SJCRH30 (cell line): ENCODE results near the gene TNIP1. TPM values are rescaled to one million over a fixed set of nuclear protein-coding genes. Genes with fewer than 3 reads are reported as not detected.

ENCODE experiments used
- DNase-seq, 2 experiments: peaks; one replicate each; pipeline ENCODE4 v3.0.0-alpha.2; 2015 to 2020
- H3K27ac ChIP-seq: fragments of 250-450 bp; sonication (Bioruptor Pico); 2 replicates; pipeline ENCODE4 v1.5.1; 2020; ENCODE audit warnings: mild to moderate bottlenecking, moderate library complexity
- H3K27me3 ChIP-seq: fragments of 250-450 bp; sonication (Bioruptor Pico); 2 replicates; pipeline ENCODE4 v1.5.1; 2020; ENCODE audit warnings: mild to moderate bottlenecking, moderate library complexity
- H3K36me3 ChIP-seq: fragments of 250-450 bp; sonication (Bioruptor Pico); 2 replicates; pipeline ENCODE4 v1.5.1; 2020; ENCODE audit warnings: mild to moderate bottlenecking, moderate library complexity
- H3K4me1 ChIP-seq: fragments of 250-450 bp; sonication (Bioruptor Pico); 2 replicates; pipeline ENCODE4 v1.5.1; 2020; ENCODE audit warnings: mild to moderate bottlenecking, moderate library complexity
- H3K4me3 ChIP-seq: fragments of 250-450 bp; sonication (Bioruptor Pico); 2 replicates; pipeline ENCODE4 v1.5.1; 2020; ENCODE audit warnings: mild to moderate bottlenecking, moderate library complexity
- H3K9me3 ChIP-seq: fragments of 250-450 bp; sonication (Bioruptor Pico); replicated peaks from 2 replicates; pipeline ENCODE4 v1.5.1; 2020; ENCODE audit warnings: mild to moderate bottlenecking, moderate library complexity
- total RNA-seq: library from RNA; depleted of rRNA; stranded (reverse); fragments of >200 nt; shearing (Covaris generic); gene quantifications from 2 replicates; pipeline ENCODE4 v1.2.3, GENCODE V29; 2014; rRNA removed

Gene TNIP1, protein sequence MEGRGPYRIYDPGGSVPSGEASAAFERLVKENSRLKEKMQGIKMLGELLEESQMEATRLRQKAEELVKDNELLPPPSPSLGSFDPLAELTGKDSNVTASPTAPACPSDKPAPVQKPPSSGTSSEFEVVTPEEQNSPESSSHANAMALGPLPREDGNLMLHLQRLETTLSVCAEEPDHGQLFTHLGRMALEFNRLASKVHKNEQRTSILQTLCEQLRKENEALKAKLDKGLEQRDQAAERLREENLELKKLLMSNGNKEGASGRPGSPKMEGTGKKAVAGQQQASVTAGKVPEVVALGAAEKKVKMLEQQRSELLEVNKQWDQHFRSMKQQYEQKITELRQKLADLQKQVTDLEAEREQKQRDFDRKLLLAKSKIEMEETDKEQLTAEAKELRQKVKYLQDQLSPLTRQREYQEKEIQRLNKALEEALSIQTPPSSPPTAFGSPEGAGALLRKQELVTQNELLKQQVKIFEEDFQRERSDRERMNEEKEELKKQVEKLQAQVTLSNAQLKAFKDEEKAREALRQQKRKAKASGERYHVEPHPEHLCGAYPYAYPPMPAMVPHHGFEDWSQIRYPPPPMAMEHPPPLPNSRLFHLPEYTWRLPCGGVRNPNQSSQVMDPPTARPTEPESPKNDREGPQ
- 56.3 and 57.4 TPM in 2 replicates for total RNA-seq

DNA sequence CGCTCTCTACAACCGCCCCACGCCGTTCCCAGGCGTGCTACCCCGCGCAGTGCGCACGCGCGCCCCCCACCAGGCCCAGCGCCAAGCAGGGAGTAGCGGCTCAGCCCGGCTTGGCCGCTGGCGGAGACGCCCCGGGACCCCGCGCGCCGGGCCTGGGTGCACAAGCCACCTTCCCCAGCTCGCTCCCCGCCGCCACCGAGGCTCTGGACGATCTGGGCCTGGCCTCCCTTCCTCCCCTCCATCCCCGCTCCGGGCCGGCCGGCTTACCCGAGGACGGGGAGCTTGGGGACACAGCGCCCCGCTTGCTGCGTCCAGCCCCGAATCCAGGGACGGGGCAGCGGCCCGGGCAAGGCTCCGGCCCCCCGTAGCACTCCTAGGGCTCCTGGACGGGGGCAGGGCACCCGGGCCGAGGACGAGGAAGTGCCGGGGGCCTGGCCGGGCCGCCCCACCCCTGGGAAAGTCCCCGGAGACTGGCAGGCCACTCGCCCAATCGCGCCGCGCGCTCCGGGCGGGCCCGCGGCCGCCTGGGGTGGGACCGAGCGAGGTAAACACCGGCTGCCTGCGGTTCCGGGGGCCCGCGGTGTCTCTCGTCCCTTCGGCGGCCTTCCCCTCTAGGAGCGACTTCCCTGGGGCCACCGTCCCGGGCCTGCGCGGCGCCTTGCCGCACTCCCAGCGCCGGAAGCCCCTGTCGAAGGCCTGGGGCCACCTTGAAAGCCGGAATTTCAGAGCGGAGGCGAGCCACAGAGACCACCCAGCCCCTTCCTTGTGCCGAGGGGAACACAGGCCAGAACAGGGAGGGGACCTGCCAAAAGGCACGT, at the start of gene TNIP1:
TSS of gene TNIP1 (minus strand) at position 422 of the 818 bp plus-strand sequence. CDS start 15,939 bp downstream, outside the sequence.
- no peaks in the 10 kb centered on the region for H3K27me3 ChIP-seq
- H3K27ac ChIP-seq, result peak within 1 kb of the TSS; percentile 84
- peak within 1 kb of the TSS; percentile 82 for H3K4me3 ChIP-seq
- H3K9me3 ChIP-seq, result no peaks in the 10 kb centered on the region
- DNase-seq, result peak; percentile 91 to 92
- H3K4me1 ChIP-seq, result peaks cover 28% of the 10 kb centered on the region
- H3K36me3 ChIP-seq, result no peaks in the 10 kb centered on the region

DNA sequence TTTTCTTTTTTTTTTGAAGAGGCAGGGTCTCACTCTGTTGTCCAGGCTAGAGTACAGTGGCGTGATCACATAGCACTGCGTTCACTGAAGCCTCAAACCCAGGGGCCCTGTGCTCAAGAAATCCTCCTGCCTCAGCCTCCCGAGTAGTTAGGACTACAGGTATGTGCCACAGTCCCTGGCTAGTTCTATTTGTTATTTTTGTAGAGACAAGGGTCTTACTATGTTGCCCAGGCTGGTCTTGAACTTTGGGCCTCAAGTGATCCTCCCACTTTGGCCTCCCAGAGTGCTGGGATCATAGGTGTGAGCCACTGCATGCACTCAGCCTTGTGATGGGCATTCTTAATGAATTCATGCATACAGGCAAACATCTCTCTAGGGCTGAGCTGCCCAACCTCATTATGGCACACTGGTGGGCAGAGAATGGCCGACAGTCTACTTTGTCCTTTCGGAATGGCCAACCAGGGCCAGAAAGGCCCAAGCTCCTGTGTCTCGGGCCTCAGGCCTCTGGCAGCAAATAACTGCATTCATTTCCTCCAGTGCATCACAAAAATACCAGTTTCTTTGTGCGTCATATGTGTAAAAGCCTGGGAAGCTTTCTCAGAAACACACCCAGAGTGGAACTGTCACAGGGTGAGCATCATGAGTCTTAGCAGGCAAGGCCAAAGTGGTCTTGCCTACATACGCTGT, 49.5 kb upstream of the TNIP1 start:
- Histone ChIP-seq H3K4me3 (no peak overlapping the region), H3K27me3 (no peaks in the 10 kb centered on the region), H3K36me3 (peaks cover 97% of the 10 kb centered on the region), H3K4me1 (no peaks in the 10 kb centered on the region), H3K27ac (no peak overlapping the region), H3K9me3 (no peaks in the 10 kb centered on the region)
- no peak for DNase-seq

DNA sequence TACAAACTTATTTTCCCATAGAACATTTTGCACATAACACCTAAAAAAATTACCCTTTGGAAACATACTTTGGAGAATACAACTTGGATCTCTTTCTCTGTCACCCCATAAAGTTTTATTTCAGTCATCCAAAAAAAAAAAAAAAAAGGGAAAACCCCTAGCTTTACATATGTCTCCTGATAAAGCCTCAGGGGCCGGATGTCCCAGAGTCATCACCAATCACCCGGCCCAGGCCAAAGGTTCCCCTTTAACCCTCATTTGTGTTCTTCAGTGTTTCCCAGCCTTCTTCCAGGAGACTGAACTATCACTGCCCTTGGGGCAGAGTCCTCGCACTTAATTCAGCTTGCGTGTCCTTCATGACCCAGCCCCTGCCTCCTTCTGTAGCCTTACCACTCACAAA, 48.0 kb upstream of the TNIP1 start:
- Histone ChIP-seq H3K36me3 (peaks cover 93% of the 10 kb centered on the region), H3K27me3 (no peaks in the 10 kb centered on the region), H3K9me3 (no peaks in the 10 kb centered on the region), H3K27ac (no peak overlapping the region), H3K4me1 (no peaks in the 10 kb centered on the region), H3K4me3 (no peak overlapping the region)
- DNase-seq, result no peak

DNA sequence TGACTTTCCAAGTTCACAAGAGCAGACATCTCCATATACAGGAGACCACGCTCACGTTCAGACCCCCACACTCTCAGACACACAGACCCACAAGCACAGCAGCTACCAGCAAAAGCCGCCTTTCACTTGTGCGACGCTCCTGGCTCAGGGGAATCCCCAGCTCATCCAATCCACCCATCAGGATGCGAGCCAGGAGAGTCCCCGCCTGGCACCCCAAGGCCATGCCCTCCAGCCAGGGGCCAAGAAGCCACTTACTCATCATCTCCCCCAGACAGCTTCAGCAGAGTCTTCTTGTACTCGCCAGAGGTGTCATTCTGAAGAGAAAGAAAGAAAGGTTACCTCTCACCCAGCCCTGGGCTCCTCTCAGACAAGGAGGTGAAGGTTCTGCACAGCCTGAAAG, 47.1 kb upstream of the TNIP1 start:
- Histone ChIP-seq H3K27me3 (no peaks in the 10 kb centered on the region), H3K27ac (no peak overlapping the region), H3K4me3 (no peak overlapping the region), H3K4me1 (no peaks in the 10 kb centered on the region), H3K9me3 (no peaks in the 10 kb centered on the region), H3K36me3 (peaks cover 93% of the 10 kb centered on the region)
- DNase-seq, result no peak

GRCh38 chr5:151126199-151126645, 45.4 kb upstream of the TNIP1 start:
- no peaks in the 10 kb centered on the region for H3K4me1 ChIP-seq
- H3K4me3 ChIP-seq, result no peak overlapping the region
- no peak for DNase-seq
- H3K9me3 ChIP-seq, result no peaks in the 10 kb centered on the region
- H3K36me3 ChIP-seq, result peaks cover 93% of the 10 kb centered on the region
- no peaks in the 10 kb centered on the region for H3K27me3 ChIP-seq
- H3K27ac ChIP-seq, result no peak overlapping the region

GRCh38 chr5:151125421-151125820, 44.6 kb upstream of the TNIP1 start:
- no peaks in the 10 kb centered on the region for H3K4me1 ChIP-seq
- H3K27me3 ChIP-seq, result no peaks in the 10 kb centered on the region
- no peak overlapping the region for H3K27ac ChIP-seq
- H3K36me3 ChIP-seq, result peaks cover 91% of the 10 kb centered on the region
- no peak overlapping the region for H3K4me3 ChIP-seq
- DNase-seq, result no peak
- H3K9me3 ChIP-seq, result no peaks in the 10 kb centered on the region

GRCh38 chr5:151123897-151124751, 43.3 kb upstream of the TNIP1 start:
- no peaks in the 10 kb centered on the region for H3K9me3 ChIP-seq
- no peak overlapping the region for H3K4me3 ChIP-seq
- H3K4me1 ChIP-seq, result no peaks in the 10 kb centered on the region

GRCh38 chr5:151122828-151123227, 42.0 kb upstream of the TNIP1 start:
- no peak for DNase-seq
- Histone ChIP-seq H3K36me3 (peaks cover 90% of the 10 kb centered on the region), H3K4me3 (no peak overlapping the region), H3K4me1 (no peaks in the 10 kb centered on the region), H3K27ac (no peak overlapping the region), H3K9me3 (no peaks in the 10 kb centered on the region), H3K27me3 (no peaks in the 10 kb centered on the region)

More at GRCh38 chr5:151123897-151124751, 43.3 kb upstream of the TNIP1 start:
- Histone ChIP-seq H3K27ac (no peak overlapping the region), H3K36me3 (peaks cover 89% of the 10 kb centered on the region), H3K27me3 (no peaks in the 10 kb centered on the region)
- DNase-seq, result no peak

GRCh38 chr5:151121665-151122064, 40.8 kb upstream of the TNIP1 start:
- no peaks in the 10 kb centered on the region for H3K9me3 ChIP-seq
- no peaks in the 10 kb centered on the region for H3K4me1 ChIP-seq
- DNase-seq, result no peak
- H3K4me3 ChIP-seq, result no peak overlapping the region
- no peaks in the 10 kb centered on the region for H3K27me3 ChIP-seq
- peaks cover 84% of the 10 kb centered on the region for H3K36me3 ChIP-seq
- no peak overlapping the region for H3K27ac ChIP-seq

DNA sequence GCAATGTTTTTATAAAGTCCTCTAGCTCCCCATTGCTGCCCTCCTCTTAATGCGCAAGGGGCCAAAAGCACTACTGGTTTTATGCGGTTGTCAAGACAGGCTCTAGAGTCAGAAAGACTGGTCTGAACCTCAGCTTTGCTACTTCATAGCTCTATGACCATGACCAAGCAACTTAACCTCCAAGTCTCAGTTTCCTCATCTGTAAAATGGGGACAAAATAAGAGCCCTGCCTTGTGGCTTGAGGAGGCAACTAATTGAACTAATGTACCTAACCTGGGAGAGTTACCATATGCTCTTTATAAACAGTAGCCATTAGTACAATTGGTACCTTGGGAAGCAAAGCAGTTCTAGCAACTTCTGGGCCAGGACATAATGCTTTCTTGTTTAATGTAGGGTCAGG, 40.3 kb upstream of the TNIP1 start:
- H3K9me3 ChIP-seq, result no peaks in the 10 kb centered on the region
- no peak for DNase-seq
- H3K4me1 ChIP-seq, result no peaks in the 10 kb centered on the region
- peaks cover 78% of the 10 kb centered on the region for H3K36me3 ChIP-seq
- no peaks in the 10 kb centered on the region for H3K27me3 ChIP-seq
- H3K27ac ChIP-seq, result no peak overlapping the region
- H3K4me3 ChIP-seq, result no peak overlapping the region

GRCh38 chr5:151118913-151119575, 38.2 kb upstream of the TNIP1 start:
- H3K27me3 ChIP-seq, result no peaks in the 10 kb centered on the region
- H3K36me3 ChIP-seq, result peaks cover 78% of the 10 kb centered on the region
- H3K4me3 ChIP-seq, result no peak overlapping the region
- H3K4me1 ChIP-seq, result no peaks in the 10 kb centered on the region
- no peak for DNase-seq
- H3K9me3 ChIP-seq, result no peaks in the 10 kb centered on the region
- no peak overlapping the region for H3K27ac ChIP-seq

DNA sequence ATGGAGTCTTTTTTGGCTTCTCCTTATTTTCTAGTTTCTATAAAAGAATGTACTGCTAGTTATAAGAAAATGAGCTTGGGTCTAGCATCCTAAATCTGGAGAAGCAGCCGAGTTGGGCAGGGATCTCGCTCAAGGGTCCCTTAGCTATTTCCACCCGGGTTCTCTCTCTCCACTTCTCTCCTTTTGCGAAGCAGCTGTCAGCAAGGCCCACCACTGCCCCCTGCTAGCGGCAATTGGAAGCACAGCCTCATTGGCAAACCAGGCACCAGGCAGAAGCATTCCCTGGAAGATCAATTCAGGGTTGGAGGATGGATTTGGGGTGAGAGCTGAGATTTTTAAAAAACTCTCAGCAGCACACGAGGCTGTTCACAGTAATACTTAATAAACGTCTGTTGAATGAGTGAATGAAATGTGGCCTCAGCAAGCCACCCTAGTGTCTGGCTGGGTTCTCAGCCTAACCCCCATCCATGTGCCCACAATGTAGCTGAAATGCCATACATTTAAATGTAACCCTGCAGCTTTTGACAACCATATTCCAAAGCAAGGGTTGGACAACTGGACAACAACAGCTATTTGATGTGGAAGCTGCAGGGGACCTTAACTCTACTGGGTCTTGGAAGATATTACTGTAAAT, 34.6 kb upstream of the TNIP1 start:
- Histone ChIP-seq H3K36me3 (peaks cover 79% of the 10 kb centered on the region), H3K27me3 (no peaks in the 10 kb centered on the region), H3K27ac (no peak overlapping the region)

GRCh38 chr5:151113651-151114050, 32.8 kb upstream of the TNIP1 start:
- no peak overlapping the region for H3K4me3 ChIP-seq
- H3K4me1 ChIP-seq, result no peaks in the 10 kb centered on the region
- DNase-seq, result no peak
- H3K27me3 ChIP-seq, result no peaks in the 10 kb centered on the region
- H3K9me3 ChIP-seq, result no peaks in the 10 kb centered on the region
- peaks cover 81% of the 10 kb centered on the region for H3K36me3 ChIP-seq
- H3K27ac ChIP-seq, result no peak overlapping the region

More for the DNA sequence above, 34.6 kb upstream of the TNIP1 start:
- H3K4me3 ChIP-seq, result no peak overlapping the region
- H3K4me1 ChIP-seq, result no peaks in the 10 kb centered on the region
- H3K9me3 ChIP-seq, result no peaks in the 10 kb centered on the region
- DNase-seq, result peak; percentile 65 to 79
